ENCODE measurements around the gene FBRSL1.

FBRSL1 gene

GRCh38 chr12:132556801-132557200, 66.8 kb downstream of the FBRSL1 start:
- TF ChIP-seq CTCF (IDR thresholded peaks at IDR 0.05; ENCODE audit: low read depth, low read length): no peak
- no peak overlapping the region for H3K4me3 ChIP-seq (ENCODE audit: low read depth, low read length)

- no peak overlapping the region for H3K4me3 ChIP-seq (ENCODE audit: low read depth, low read length)
- no peak for TF ChIP-seq CTCF (IDR thresholded peaks at IDR 0.05; ENCODE audit: low read depth, low read length)
Measured at GRCh38 chr12:132557291-132558015, 67.5 kb downstream of the FBRSL1 start.

GRCh38 chr12:132558042-132558856, 68.3 kb downstream of the FBRSL1 start:
- no peak for TF ChIP-seq CTCF (IDR thresholded peaks at IDR 0.05; ENCODE audit: low read depth, low read length)
- H3K4me3 ChIP-seq (ENCODE audit: low read depth, low read length): no peak overlapping the region

GRCh38 chr12:132558861-132559623, 69.1 kb downstream of the FBRSL1 start:
- peak overlapping the region; percentile 63 for H3K4me3 ChIP-seq (ENCODE audit: low read depth, low read length)

GRCh38 chr12:132559652-132560363, 69.9 kb downstream of the FBRSL1 start:
- TF ChIP-seq CTCF (IDR thresholded peaks at IDR 0.05; ENCODE audit: low read depth, low read length): no peak
- H3K4me3 ChIP-seq (ENCODE audit: low read depth, low read length): peak overlapping the region; percentile 63

More at GRCh38 chr12:132558861-132559623, 69.1 kb downstream of the FBRSL1 start:
- no peak for TF ChIP-seq CTCF (IDR thresholded peaks at IDR 0.05; ENCODE audit: low read depth, low read length)

GRCh38 chr12:132560364-132560613, 70.3 kb downstream of the FBRSL1 start:
- no peak for TF ChIP-seq CTCF (IDR thresholded peaks at IDR 0.05; ENCODE audit: low read depth, low read length)

More at GRCh38 chr12:132560364-132560613, 70.3 kb downstream of the FBRSL1 start:
- peak overlapping the region; percentile 63 for H3K4me3 ChIP-seq (ENCODE audit: low read depth, low read length)

All from WI38 (cell line).